OCI-LY7 (cell line): ENCODE results near the gene MED25. TPM values are rescaled to one million over a fixed set of nuclear protein-coding genes. Genes with fewer than 3 reads are reported as not detected.

Experiments used
- BruUV-seq: library from RNA; stranded (reverse); fragments of 400-500 nt; replicated peaks from 2 replicates; lab custom pipeline; 2021; lab: Mats Ljungman, UMichigan
- CTCF ChIA-PET: fragments of 300-600 bp; sonication (Branson Sonifier 250); formaldehyde crosslinking; loops from one replicate; lab custom pipeline; 2022; ENCODE audit warnings: antibody characterized with exemption; ENCODE audit not compliant: unreplicated experiment; lab: Charles Lee
- POLR2A ChIA-PET: fragments of 300-600 bp; sonication (Branson Sonifier 250); formaldehyde crosslinking; loops from one replicate; lab custom pipeline; 2022; ENCODE audit warnings: antibody characterized with exemption; lab: Charles Lee
- DNase-seq: peaks from one replicate; pipeline ENCODE4 v3.0.0-alpha.2; 2015; ENCODE audit warnings: low spot score
- H2AFZ ChIP-seq: fragments of 200-600 bp; sonication (generic), shearing (Covaris generic); 2 replicates; pipeline ENCODE4 v1.6.1; 2014; ENCODE audit warnings: mild to moderate bottlenecking, antibody characterized with exemption, low read length, moderate library complexity
- H3K27ac ChIP-seq: fragments of 200-600 bp; sonication (generic); 2 replicates; pipeline ENCODE4 v1.5.1; 2014; ENCODE audit warnings: mixed run types, low read depth, mild to moderate bottlenecking, moderate library complexity, low read length, inconsistent platforms; ENCODE audit not compliant: poor library complexity, severe bottlenecking
- H3K36me3 ChIP-seq: fragments of 200-600 bp; sonication (generic); 2 replicates; pipeline ENCODE4 v1.6.1; 2014; ENCODE audit warnings: mild to moderate bottlenecking, antibody characterized with exemption, low read length, moderate library complexity, mixed read lengths; ENCODE audit not compliant: insufficient read depth
- H3K4me1 ChIP-seq: fragments of 200-600 bp; sonication (generic); 2 replicates; pipeline ENCODE4 v1.5.1; 2014; ENCODE audit warnings: mild to moderate bottlenecking, low read length; ENCODE audit not compliant: insufficient read depth, poor library complexity, severe bottlenecking
- H3K4me2 ChIP-seq: fragments of 200-600 bp; sonication (generic); 2 replicates; pipeline ENCODE4 v1.6.1; 2014; ENCODE audit warnings: mild to moderate bottlenecking, low read length
- H3K4me3 ChIP-seq: fragments of 200-600 bp; sonication (generic); 2 replicates; pipeline ENCODE4 v1.5.1; 2014; ENCODE audit warnings: mild to moderate bottlenecking, low read depth, low read length; ENCODE audit not compliant: poor library complexity, severe bottlenecking
- H3K79me2 ChIP-seq: fragments of 200-600 bp; sonication (generic); 2 replicates; pipeline ENCODE4 v1.6.1; 2016; ENCODE audit warnings: low read depth, mild to moderate bottlenecking, low read length, moderate library complexity, mixed read lengths; ENCODE audit not compliant: insufficient read depth
- H3K9me2 ChIP-seq: fragments of 200-600 bp; sonication (generic); 2 replicates; pipeline ENCODE4 v1.6.1; 2016; ENCODE audit warnings: mild to moderate bottlenecking, low read length, mixed read lengths; ENCODE audit not compliant: insufficient read depth
- H3K9me3 ChIP-seq: fragments of 200-600 bp; sonication (generic); 2 replicates; pipeline ENCODE4 v1.6.1; 2014; ENCODE audit warnings: mild to moderate bottlenecking, mixed run types, low read length, mixed read lengths
- H4K20me1 ChIP-seq: fragments of 200-600 bp; sonication (generic); 2 replicates; pipeline ENCODE4 v1.6.1; 2014; ENCODE audit warnings: mild to moderate bottlenecking, antibody characterized with exemption, low read length, moderate library complexity, mixed read lengths; ENCODE audit not compliant: insufficient read depth
- EZH2phosphoT487 ChIP-seq: fragments of 200-600 bp; sonication (generic); IDR thresholded peaks from 2 replicates; pipeline ENCODE4 v1.6.1; 2018; ENCODE audit warnings: low read depth, borderline replicate concordance, mild to moderate bottlenecking, mixed run types, antibody characterized with exemption, low read length, moderate library complexity, mixed read lengths
- intact Hi-C: fragments of 100-400 bp; cut with micrococcal nuclease; formaldehyde crosslinking; loops from one replicate; pipeline ENCODE4 v1.10.0; 2022; ENCODE audit not compliant: unreplicated experiment
- total RNA-seq, 2 experiments: library from RNA; depleted of rRNA in 1 of 2; stranded (reverse); fragments of >200 nt in 1 of 2; shearing (Covaris generic) in 1 of 2; gene quantifications; 2 replicates each; pipeline ENCODE4 v1.2.3, GENCODE V29; 2014 to 2022
- TF ChIP-seq, protein P1 (sequence below): fragments of 200-600 bp; sonication (generic); conservative IDR thresholded peaks from 2 replicates; pipeline ENCODE4 v1.5.1; 2014; ENCODE audit warnings: mild to moderate bottlenecking, antibody characterized with exemption, low read length, moderate library complexity, mixed read lengths

The MED25 gene
- total RNA-seq, 2 experiments from 2014 or later: 85.1 to 111 TPM

DNA sequence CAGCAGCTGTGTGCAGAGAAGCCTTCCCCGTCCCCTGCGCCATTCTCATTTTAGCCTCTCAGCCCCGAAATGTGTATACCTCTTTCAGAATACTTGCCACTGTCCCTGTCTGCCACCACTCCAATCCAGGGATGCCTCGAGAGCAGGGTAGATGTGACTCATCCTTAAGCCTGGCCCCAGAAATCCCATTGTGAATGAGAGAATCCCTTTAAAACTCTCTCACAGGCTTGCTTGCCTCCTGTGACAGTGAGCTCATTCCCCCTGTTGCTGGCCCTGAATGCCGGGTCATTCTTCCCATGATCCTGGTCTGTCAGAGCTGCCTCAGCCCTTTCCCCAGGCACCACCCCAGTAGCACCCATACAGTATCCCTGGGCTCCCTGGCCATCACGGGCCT is 41.7 kb upstream of the MED25 start:
- Histone ChIP-seq H3K36me3 (peaks cover 12% of the 10 kb centered on the region; the same call in 1 of the 2 replicates), H3K9me2 (no peaks in the 10 kb centered on the region), H2AFZ (no peak overlapping the region), H4K20me1 (no peaks in the 10 kb centered on the region), H3K4me3 (no peak overlapping the region), H3K4me1 (peaks cover 19% of the 10 kb centered on the region), H3K9me3 (no peaks in the 10 kb centered on the region), H3K79me2 (no peaks in the 10 kb centered on the region), H3K27ac (no peak overlapping the region), H3K4me2 (no peak overlapping the region)
- DNase-seq: no peak
- CTCF ChIA-PET: no interaction called here
- intact Hi-C loops: no loop called here
- no TSS peak for BruUV-seq
- POLR2A ChIA-PET: no interaction called here
- TF ChIP-seq EZH2phosphoT487: no peak
- TF ChIP-seq, protein P1, sequence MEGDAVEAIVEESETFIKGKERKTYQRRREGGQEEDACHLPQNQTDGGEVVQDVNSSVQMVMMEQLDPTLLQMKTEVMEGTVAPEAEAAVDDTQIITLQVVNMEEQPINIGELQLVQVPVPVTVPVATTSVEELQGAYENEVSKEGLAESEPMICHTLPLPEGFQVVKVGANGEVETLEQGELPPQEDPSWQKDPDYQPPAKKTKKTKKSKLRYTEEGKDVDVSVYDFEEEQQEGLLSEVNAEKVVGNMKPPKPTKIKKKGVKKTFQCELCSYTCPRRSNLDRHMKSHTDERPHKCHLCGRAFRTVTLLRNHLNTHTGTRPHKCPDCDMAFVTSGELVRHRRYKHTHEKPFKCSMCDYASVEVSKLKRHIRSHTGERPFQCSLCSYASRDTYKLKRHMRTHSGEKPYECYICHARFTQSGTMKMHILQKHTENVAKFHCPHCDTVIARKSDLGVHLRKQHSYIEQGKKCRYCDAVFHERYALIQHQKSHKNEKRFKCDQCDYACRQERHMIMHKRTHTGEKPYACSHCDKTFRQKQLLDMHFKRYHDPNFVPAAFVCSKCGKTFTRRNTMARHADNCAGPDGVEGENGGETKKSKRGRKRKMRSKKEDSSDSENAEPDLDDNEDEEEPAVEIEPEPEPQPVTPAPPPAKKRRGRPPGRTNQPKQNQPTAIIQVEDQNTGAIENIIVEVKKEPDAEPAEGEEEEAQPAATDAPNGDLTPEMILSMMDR: no peak

DNA sequence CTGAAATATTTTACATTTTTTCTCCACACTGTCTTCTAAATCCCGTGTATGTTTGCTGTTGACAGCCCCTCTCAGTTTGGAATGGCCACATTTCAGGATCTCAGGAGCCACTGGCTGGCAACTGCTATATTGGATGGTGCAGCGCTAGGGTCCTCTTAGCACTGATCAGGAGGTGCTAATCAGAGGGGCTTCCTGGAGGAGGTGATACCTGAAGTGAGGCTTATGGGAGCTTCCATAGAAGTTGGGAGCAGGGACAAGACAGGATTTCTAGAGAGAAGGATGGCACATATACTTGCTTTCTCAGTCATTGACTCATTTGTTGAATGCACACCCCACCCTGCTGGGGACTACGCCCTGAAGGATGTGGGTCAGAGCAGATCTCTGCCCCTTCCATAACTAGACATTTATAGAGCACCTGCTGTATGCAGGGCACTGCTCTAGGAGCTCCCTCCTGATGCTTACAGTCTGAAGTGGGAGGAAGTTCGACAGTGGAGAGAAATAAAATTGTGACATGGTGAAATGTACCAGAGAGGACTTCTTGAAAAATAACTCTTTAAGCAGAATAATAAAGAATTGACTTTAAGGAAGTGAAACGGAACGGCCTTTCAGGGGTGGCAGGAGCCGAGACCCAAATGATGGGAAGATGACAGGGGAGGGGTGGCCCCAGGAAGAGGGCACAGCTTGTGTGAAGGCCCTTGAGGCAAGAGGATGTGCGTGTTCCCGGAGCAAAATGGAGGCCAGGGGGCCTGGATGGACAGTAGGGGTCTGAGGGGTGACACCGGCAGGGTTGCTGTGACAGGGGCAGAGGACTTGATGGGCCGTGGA is 38.1 kb upstream of the MED25 start:
- no peak overlapping the region for H3K4me3 ChIP-seq
- BruUV-seq: no TSS peak
- H3K4me1 ChIP-seq: peaks cover 15% of the 10 kb centered on the region
- H3K9me3 ChIP-seq: no peaks in the 10 kb centered on the region
- H4K20me1 ChIP-seq: no peaks in the 10 kb centered on the region
- ChIA-PET POLR2A (no interaction called here), CTCF (no interaction called here)
- H3K36me3 ChIP-seq: peaks cover 40% of the 10 kb centered on the region
- peak; percentile 48 for DNase-seq
- no peaks in the 10 kb centered on the region for H3K9me2 ChIP-seq
- no peaks in the 10 kb centered on the region for H3K79me2 ChIP-seq
- peak overlapping the region; percentile 52 for H3K4me2 ChIP-seq
- TF ChIP-seq, protein P1: no peak
- TF ChIP-seq EZH2phosphoT487: no peak
- H3K27ac ChIP-seq: peak overlapping the region; percentile 48
- no peak overlapping the region for H2AFZ ChIP-seq
- intact Hi-C loops: no loop called here

DNA sequence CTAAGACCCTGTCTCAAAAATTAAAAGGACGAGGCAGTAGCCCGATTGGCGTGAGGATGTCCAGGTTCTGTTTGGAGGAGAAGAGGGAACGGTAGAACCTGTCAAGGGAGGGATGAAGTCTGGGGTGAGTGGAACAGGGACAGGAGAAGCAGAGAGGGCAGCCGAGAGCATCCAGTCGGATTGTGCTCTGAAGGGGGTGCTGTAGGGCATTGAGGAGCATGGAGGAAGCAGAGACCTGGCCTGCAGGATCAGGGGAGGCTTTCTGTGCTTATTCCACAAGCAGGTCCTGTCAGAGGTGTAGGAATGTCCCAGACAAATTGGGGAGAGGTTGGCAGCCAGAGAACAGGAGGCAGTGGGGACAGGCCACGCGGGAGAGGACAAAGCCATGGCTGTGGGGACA is 37.2 kb upstream of the MED25 start:
- H3K9me3 ChIP-seq: no peaks in the 10 kb centered on the region
- H3K4me2 ChIP-seq: no peak overlapping the region
- H3K27ac ChIP-seq: peak overlapping the region; percentile 48
- BruUV-seq: no TSS peak
- H3K79me2 ChIP-seq: no peaks in the 10 kb centered on the region
- ChIA-PET CTCF (no interaction called here), POLR2A (no interaction called here)
- H3K36me3 ChIP-seq: peaks cover 46% of the 10 kb centered on the region
- H3K4me1 ChIP-seq: peaks cover 15% of the 10 kb centered on the region
- no peaks in the 10 kb centered on the region for H3K9me2 ChIP-seq
- TF ChIP-seq, protein P1: no peak
- no peak for TF ChIP-seq EZH2phosphoT487
- intact Hi-C loops: no loop called here
- DNase-seq: no peak
- no peaks in the 10 kb centered on the region for H4K20me1 ChIP-seq
- H2AFZ ChIP-seq: no peak overlapping the region
- H3K4me3 ChIP-seq: no peak overlapping the region
